A673 (cell line): ENCODE results near the gene VWDE.

ENCODE experiments used
- EZH2 ChIP-seq: fragments of 200-600 bp; sonication (generic); IDR thresholded peaks from 2 replicates; pipeline ENCODE4 v1.6.1; 2017; ENCODE audit warnings: borderline replicate concordance, low read depth, mild to moderate bottlenecking, mixed read lengths, antibody characterized with exemption, low read length; ENCODE audit not compliant: poor library complexity, severe bottlenecking
- TF ChIP-seq, protein P1 (sequence below): fragments of 300-800, 200-600 bp; sonication (generic); conservative IDR thresholded peaks from 2 replicates; pipeline ENCODE4 v1.5.1; 2017; ENCODE audit warnings: low read depth, mild to moderate bottlenecking, antibody characterized with exemption, low read length, moderate library complexity, mixed read lengths

- TF ChIP-seq, protein P1, sequence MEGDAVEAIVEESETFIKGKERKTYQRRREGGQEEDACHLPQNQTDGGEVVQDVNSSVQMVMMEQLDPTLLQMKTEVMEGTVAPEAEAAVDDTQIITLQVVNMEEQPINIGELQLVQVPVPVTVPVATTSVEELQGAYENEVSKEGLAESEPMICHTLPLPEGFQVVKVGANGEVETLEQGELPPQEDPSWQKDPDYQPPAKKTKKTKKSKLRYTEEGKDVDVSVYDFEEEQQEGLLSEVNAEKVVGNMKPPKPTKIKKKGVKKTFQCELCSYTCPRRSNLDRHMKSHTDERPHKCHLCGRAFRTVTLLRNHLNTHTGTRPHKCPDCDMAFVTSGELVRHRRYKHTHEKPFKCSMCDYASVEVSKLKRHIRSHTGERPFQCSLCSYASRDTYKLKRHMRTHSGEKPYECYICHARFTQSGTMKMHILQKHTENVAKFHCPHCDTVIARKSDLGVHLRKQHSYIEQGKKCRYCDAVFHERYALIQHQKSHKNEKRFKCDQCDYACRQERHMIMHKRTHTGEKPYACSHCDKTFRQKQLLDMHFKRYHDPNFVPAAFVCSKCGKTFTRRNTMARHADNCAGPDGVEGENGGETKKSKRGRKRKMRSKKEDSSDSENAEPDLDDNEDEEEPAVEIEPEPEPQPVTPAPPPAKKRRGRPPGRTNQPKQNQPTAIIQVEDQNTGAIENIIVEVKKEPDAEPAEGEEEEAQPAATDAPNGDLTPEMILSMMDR = no peak
- no peak for TF ChIP-seq EZH2
These were observed 103.2 kb downstream of the VWDE start for GRCh38 chr7:12300415-12300814.
